KOPT-K1 (cell line): Measurements from ENCODE around the gene PPDPF.

Experiments
- H3K27ac ChIP-seq: fragments of 200-600 bp; sonication (generic); 2 replicates; pipeline ENCODE4 v1.5.1; 2016; ENCODE audit warnings: antibody characterized with exemption, mild to moderate bottlenecking, low read depth, low read length; ENCODE audit not compliant: poor library complexity, severe bottlenecking
- H3K36me3 ChIP-seq: fragments of 200-600 bp; sonication (generic); 2 replicates; pipeline ENCODE4 v1.5.1; 2017; ENCODE audit warnings: antibody characterized with exemption, mild to moderate bottlenecking, low read length, moderate library complexity; ENCODE audit not compliant: insufficient read depth
- H3K9me3 ChIP-seq: fragments of 200-600 bp; sonication (generic); 2 replicates; pipeline ENCODE4 v1.5.1; 2017; ENCODE audit warnings: antibody characterized with exemption, low read length, mild to moderate bottlenecking; ENCODE audit not compliant: insufficient read depth, poor library complexity, severe bottlenecking

Gene PPDPF

GRCh38 chr20:63494420-63495166, 26.0 kb upstream of the PPDPF start:
- H3K9me3 ChIP-seq: no peaks in the 10 kb centered on the region
- H3K36me3 ChIP-seq: no peaks in the 10 kb centered on the region
- H3K27ac ChIP-seq: no peak overlapping the region

GRCh38 chr20:63495167-63495720, 25.3 kb upstream of the PPDPF start:
- Histone ChIP-seq H3K9me3 (no peaks in the 10 kb centered on the region), H3K27ac (no peak overlapping the region), H3K36me3 (no peaks in the 10 kb centered on the region)

GRCh38 chr20:63495741-63496595, 24.6 kb upstream of the PPDPF start:
- Histone ChIP-seq H3K27ac (no peak overlapping the region), H3K36me3 (no peaks in the 10 kb centered on the region)

GRCh38 chr20:63496596-63497120, 23.9 kb upstream of the PPDPF start:
- Histone ChIP-seq H3K27ac (no peak overlapping the region), H3K9me3 (no peaks in the 10 kb centered on the region), H3K36me3 (no peaks in the 10 kb centered on the region)

More at GRCh38 chr20:63495741-63496595, 24.6 kb upstream of the PPDPF start:
- H3K9me3 ChIP-seq: no peaks in the 10 kb centered on the region

GRCh38 chr20:63497138-63497945, 23.2 kb upstream of the PPDPF start:
- Histone ChIP-seq H3K9me3 (no peaks in the 10 kb centered on the region), H3K36me3 (no peaks in the 10 kb centered on the region), H3K27ac (no peak overlapping the region)

GRCh38 chr20:63497946-63498935, 22.3 kb upstream of the PPDPF start:
- Histone ChIP-seq H3K27ac (no peak overlapping the region), H3K36me3 (no peaks in the 10 kb centered on the region), H3K9me3 (no peaks in the 10 kb centered on the region)

- Histone ChIP-seq H3K36me3 (no peaks in the 10 kb centered on the region), H3K9me3 (peaks cover under 1% of the 10 kb centered on the region), H3K27ac (no peak within 1 kb of the TSS)
Measured at GRCh38 chr20:63498960-63499337, 21.6 kb upstream of the PPDPF start, which contains the start of gene EEF1A2. TSS of gene EEF1A2 (minus strand) at chr20:63499083. CDS start at chr20:63497763, 1,320 bp downstream.

GRCh38 chr20:63499338-63499969, 21.1 kb upstream of the PPDPF start:
- H3K27ac ChIP-seq: no peak overlapping the region
- peaks cover 6% of the 10 kb centered on the region for H3K9me3 ChIP-seq
- no peaks in the 10 kb centered on the region for H3K36me3 ChIP-seq

- H3K36me3 ChIP-seq: no peaks in the 10 kb centered on the region
- H3K27ac ChIP-seq: no peak overlapping the region
- peaks cover 15% of the 10 kb centered on the region for H3K9me3 ChIP-seq
Measured at GRCh38 chr20:63500151-63500901, 20.2 kb upstream of the PPDPF start.

GRCh38 chr20:63500902-63501817, 19.4 kb upstream of the PPDPF start:
- Histone ChIP-seq H3K36me3 (no peaks in the 10 kb centered on the region), H3K27ac (no peak overlapping the region), H3K9me3 (peaks cover 17% of the 10 kb centered on the region)

- no peak overlapping the region for H3K27ac ChIP-seq
Measured at GRCh38 chr20:63501818-63502670, 18.5 kb upstream of the PPDPF start.

More at GRCh38 chr20:63501818-63502670, 18.5 kb upstream of the PPDPF start:
- H3K9me3 ChIP-seq: peaks cover 17% of the 10 kb centered on the region
- no peaks in the 10 kb centered on the region for H3K36me3 ChIP-seq
